Stimulated activated CD4-positive, alpha-beta T cell treated with anti-CD3 and anti-CD28 coated beads, TNF-alpha, amount 100 ng/mL, for 4 hours (primary cell): Measurements from ENCODE around the gene AMMECR1.
A peak's percentile ranks its signal among the peaks of the same experiment; 100 is the strongest.
"Not testable (repeated sequence)": the region's sequence is repeated elsewhere in the genome, so short reads cannot be mapped to it uniquely, and the experiment has no call there.

Source experiments
- DNase-seq, 3 experiments: peaks; one replicate each; pipeline ENCODE4 v3.0.0-alpha.2; 2020; ENCODE audit warnings: low read depth in 3 of 3

The AMMECR1 gene

GRCh38 chrX:110257889-110258288 is 60.0 kb downstream of the AMMECR1 start:
- no peak for DNase-seq

DNA sequence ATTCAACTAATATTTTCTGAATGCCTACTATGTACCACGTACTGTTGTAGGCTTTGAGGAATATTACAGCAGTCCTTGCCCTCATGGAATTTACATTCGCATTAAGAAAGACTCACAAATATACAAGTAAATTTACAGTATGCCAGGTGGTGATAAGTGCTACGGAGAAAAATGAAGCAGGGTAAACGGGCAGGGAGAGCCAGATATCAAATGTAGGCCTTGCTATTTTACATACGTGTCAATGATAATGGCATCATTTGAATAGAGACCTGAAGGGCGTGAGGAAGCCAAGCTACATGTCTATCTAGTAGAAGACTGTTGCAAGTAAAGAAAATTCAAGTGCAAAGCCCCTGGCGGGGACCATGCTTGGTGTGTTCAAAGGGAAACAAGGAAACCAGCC is 65.2 kb downstream of the AMMECR1 start:
- DNase-seq, result no peak

DNA sequence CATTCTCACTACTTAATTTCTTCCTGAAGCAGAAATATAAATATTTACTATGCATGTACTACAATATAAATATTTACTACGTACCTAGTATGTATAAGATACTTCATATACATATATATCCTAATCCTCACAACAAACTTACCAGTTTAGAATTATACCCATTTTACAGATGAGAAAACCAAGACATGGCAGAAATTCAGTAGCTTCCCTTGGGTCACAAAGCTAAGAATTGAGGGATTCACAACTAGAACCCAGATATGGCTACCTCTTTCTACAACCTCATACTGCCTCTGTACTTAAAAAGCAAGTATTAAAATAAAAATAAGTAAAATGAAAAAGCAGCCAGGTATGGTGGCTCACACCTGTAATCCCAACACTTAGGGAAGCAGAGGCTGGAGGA is 65.9 kb downstream of the AMMECR1 start:
- no peak for DNase-seq

DNA sequence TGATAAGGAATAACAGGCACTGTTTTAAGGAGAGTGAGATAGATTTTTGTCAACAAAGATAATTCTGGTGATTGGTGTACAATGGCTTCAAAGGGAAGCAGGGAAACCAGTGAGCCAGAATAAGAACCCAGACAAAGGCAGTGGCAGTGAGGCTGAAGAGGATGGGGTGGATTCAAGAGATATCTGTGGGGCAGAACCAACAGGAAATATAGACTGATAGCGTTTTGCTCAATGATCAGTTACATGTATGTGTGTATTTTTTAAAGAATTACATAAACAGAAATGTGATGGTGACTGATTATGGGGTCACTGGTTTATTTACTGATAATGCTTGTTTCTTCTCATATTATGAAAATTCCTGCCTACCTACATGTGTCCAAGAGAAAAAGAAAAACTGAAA is 66.4 kb downstream of the AMMECR1 start:
- no peak for DNase-seq

DNA sequence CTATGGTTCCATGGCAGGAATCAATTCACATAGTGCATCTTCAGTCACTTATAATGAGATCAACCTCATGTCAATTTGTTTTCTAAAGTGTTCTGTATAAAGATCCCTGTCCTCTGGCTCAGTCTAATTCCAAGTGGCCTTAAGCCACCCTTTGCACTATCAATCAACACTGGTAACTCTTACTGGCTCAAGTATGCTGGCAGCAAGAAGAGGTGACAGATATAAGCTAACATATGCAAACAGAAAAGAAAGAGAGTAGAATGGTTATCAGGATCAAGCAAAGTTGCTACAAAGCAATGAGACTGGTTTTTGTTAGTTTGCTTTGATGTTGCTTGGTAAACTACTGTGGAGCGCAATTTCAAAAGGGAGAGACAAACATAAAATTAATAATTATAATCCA is 67.0 kb downstream of the AMMECR1 start:
- no peak for DNase-seq

DNA sequence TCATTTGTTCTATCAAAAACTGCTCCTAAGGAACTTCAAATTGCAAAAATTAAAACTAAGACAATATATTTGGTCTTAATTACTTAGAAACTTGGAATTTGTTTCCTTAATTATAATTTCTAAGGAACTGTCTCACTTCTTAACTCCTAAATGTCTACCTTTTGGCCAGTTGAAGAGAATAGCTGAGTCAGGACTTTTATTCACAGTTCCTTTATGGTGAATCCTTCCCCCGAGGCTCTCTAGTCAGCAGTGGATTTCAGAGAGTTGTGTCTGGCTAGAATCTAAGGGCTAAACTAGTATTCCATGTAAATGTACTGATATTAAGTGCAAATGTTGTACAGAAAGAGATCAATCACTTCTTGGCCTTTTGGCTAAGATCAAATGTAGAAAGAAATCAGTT is 69.3 kb downstream of the AMMECR1 start:
- DNase-seq, result no peak

GRCh38 chrX:110245011-110245410 is 72.9 kb downstream of the AMMECR1 start:
- no peak for DNase-seq

DNA sequence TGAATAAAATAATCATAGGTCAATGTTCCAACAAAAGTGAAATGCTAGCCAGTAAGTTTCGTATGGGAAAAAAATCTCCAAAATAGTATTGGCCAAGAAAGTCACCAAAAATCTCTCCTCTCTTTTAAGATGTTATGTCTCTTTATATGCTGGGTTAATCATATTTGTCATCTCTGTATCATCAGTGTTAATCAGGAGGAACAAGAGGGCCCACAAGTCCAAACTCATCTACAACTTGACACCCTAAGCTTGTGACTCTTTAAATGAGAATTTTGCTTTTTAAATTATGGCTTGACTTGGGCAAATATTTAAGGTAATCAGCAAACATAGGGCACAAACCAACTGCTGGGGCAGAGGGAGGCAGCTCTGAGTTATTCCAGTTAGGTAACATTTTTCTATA is 75.5 kb downstream of the AMMECR1 start:
- no peak for DNase-seq

DNA sequence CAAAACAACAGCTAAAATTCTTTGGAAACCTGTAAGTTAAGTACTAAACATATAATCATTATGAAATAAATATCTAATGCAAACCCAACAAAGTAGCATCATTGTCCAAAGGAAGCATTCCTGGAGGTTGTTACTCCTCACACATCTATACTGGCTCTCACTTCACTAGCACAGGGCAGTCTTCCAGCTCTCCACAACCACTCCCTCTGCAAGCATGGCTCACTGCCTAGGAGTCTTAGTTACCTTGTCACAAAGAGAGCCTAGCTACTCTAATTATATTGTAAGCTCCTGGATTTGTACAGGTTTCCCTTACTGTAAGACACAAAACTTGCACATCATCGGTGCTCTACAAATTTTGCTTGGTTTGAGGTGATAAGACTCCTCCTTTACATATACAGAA is 76.1 kb downstream of the AMMECR1 start:
- no peak for DNase-seq

DNA sequence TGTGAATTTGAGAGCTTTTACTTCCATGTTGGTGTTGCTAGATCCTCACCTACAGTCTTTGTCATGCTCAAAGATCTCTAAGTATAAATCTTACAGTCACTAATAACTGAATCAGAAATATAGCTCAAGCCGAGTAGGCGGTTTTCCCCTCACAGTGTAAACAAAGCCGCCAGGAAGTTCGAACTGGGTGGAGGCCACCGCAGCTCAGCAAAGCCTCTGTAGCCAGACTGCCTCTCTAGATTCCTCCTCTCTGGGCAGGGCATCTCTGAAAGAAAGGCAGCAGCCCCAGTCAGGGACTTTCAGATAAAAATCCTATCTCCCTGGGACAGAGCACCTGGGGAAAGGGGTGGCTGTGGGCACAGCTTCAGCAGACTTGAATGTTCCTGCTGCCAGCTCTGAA is 79.6 kb downstream of the AMMECR1 start:
- DNase-seq, result peak in 1 of 3 experiments; percentile 9

DNA sequence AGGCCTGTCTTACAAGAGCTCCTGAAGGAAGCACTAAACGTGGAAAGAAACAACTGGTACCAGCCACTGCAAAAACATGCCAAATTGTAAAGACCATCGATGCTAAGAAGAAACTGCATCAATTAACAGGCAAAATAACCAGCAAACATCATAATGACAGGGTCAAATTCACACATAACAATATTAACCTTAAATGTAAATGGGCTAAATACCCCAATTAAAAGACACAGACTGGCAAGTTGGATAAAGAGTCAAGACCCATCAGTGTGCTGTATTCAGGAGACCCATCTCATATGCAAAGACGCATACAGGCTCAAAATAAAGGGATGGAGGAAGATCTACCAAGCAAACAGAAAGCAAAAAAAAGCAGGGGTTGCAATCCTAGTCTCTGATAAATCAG is 86.4 kb downstream of the AMMECR1 start:
- DNase-seq, result not testable (repeated sequence)

- DNase-seq, result peak; percentile 29 to 63 (median 62)
These were observed 88.3 kb downstream of the AMMECR1 start for GRCh38 chrX:110229497-110230111.

- DNase-seq, result no peak
These were observed 89.4 kb downstream of the AMMECR1 start for GRCh38 chrX:110228453-110228852.

GRCh38 chrX:110226931-110227330 is 91.0 kb downstream of the AMMECR1 start:
- DNase-seq, result no peak

GRCh38 chrX:110224926-110225617 is 92.8 kb downstream of the AMMECR1 start:
- no peak for DNase-seq

GRCh38 chrX:110222497-110223257 is 95.2 kb downstream of the AMMECR1 start:
- DNase-seq, result no peak

- DNase-seq, result no peak
These were observed 98.0 kb downstream of the AMMECR1 start for GRCh38 chrX:110219920-110220319.

GRCh38 chrX:110218591-110218990 is 99.3 kb downstream of the AMMECR1 start:
- no peak for DNase-seq

GRCh38 chrX:110216027-110216426 is 101.9 kb downstream of the AMMECR1 start:
- no peak for DNase-seq

GRCh38 chrX:110215411-110215810 is 102.5 kb downstream of the AMMECR1 start:
- no peak for DNase-seq

GRCh38 chrX:110214684-110215083 is 103.2 kb downstream of the AMMECR1 start:
- no peak for DNase-seq

DNA sequence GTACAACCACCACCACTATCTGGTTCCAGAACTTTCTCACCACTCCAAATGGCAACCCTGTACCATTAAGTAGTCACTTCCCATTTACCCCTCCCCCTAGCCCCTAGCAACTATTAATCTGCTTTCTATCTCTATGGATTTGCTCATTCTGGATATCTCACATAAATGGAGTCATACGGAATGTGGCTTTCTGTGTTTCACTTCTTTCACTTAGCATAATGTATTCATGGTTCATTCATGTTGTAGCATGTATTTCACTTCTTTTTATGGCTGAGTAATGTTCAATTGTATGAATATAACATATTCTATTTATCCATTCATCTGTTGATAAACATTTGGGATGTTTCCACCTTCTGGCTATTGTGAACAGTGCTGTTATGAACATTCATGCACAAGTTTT is 104.7 kb downstream of the AMMECR1 start:
- no peak for DNase-seq

GRCh38 chrX:110212299-110212698 is 105.6 kb downstream of the AMMECR1 start:
- DNase-seq, result no peak
